IMR-90 (cell line): ENCODE results near the gene ZSWIM3. TPM values are rescaled to one million over a fixed set of nuclear protein-coding genes. Genes with fewer than 3 reads are reported as not detected.
"Not testable (repeated sequence)": the region's sequence is repeated elsewhere in the genome, so short reads cannot be mapped to it uniquely, and the experiment has no call there.

Experiments used
- ATAC-seq: fragments of 200-7000 bp; cut with Tn5 transposase; 2 replicates; pipeline ENCODE4 v1.9.1; 2020; ENCODE audit warnings: low read depth, mild to moderate bottlenecking, moderate library complexity
- BruUV-seq: library from RNA; stranded (reverse); fragments of 400-500 nt; replicated peaks from 2 replicates; lab custom pipeline; 2021; lab: Mats Ljungman, UMichigan
- CTCF ChIA-PET: fragments of 300-600 bp; formaldehyde crosslinking; extraction: SDS; loops from one replicate; lab custom pipeline; 2021; ENCODE audit warnings: antibody characterized with exemption; lab: Yijun Ruan, JAX
- POLR2A ChIA-PET: fragments of 300-600 bp; sonication (Branson Sonifier 250); formaldehyde crosslinking; loops from one replicate; lab custom pipeline; 2022; ENCODE audit warnings: antibody characterized with exemption; ENCODE audit not compliant: unreplicated experiment; lab: Charles Lee
- DNase-seq: peaks from one replicate; pipeline ENCODE4 v3.0.0; 2013
- H2AFZ ChIP-seq: replicated peaks from 2 replicates; pipeline ENCODE3; 2013; ENCODE audit warnings: low read length, mild to moderate bottlenecking; ENCODE audit not compliant: poor library complexity
- H2AK5ac ChIP-seq: 2 replicates; pipeline ENCODE4 v1.6.1; 2013; ENCODE audit warnings: low read depth, low read length, inconsistent platforms
- H2AK9ac ChIP-seq: replicated peaks from 2 replicates; pipeline ENCODE3; 2013; ENCODE audit warnings: mild to moderate bottlenecking, low read depth, low read length, moderate library complexity; ENCODE audit not compliant: poor library complexity
- H2BK120ac ChIP-seq: 2 replicates; pipeline ENCODE4 v1.6.1; 2013; ENCODE audit warnings: low read depth, low read length, inconsistent platforms
- H2BK15ac ChIP-seq: 3 replicates; pipeline ENCODE4 v1.6.1; 2013; ENCODE audit warnings: low read depth, low read length, inconsistent platforms
- H2BK20ac ChIP-seq: 2 replicates; pipeline ENCODE4 v1.6.1; 2013; ENCODE audit warnings: low read depth, mild to moderate bottlenecking, inconsistent platforms, low read length, moderate library complexity
- H2BK5ac ChIP-seq: 2 replicates; pipeline ENCODE4 v1.6.1; 2013; ENCODE audit warnings: mild to moderate bottlenecking, low read depth, low read length, inconsistent platforms; ENCODE audit not compliant: poor library complexity, severe bottlenecking
- H3K14ac ChIP-seq: replicated peaks from 2 replicates; pipeline ENCODE4 v1.6.1; 2013; ENCODE audit warnings: low read depth, low read length, inconsistent platforms
- H3K18ac ChIP-seq: 2 replicates; pipeline ENCODE4 v1.6.1; 2013; ENCODE audit warnings: low read depth, low read length, control low read depth
- H3K23ac ChIP-seq: 2 replicates; pipeline ENCODE4 v1.6.1; 2013; ENCODE audit warnings: low read depth, low read length, inconsistent platforms
- H3K27ac ChIP-seq: 2 replicates; pipeline ENCODE4 v1.5.1; 2013; ENCODE audit warnings: mild to moderate bottlenecking, control low read depth, low read length; ENCODE audit not compliant: insufficient read depth
- H3K27me3 ChIP-seq: 2 replicates; pipeline ENCODE4 v1.6.1; 2013; ENCODE audit warnings: low read length; ENCODE audit not compliant: control insufficient read depth, insufficient read depth
- H3K36me3 ChIP-seq: 2 replicates; pipeline ENCODE4 v1.6.1; 2013; ENCODE audit warnings: low read length, mixed read lengths; ENCODE audit not compliant: control insufficient read depth, insufficient read depth
- H3K4ac ChIP-seq: 2 replicates; pipeline ENCODE4 v1.6.1; 2013; ENCODE audit warnings: low read depth, low read length, inconsistent platforms
- H3K4me1 ChIP-seq: 2 replicates; pipeline ENCODE4 v1.6.1; 2013; ENCODE audit warnings: low read length, mixed read lengths; ENCODE audit not compliant: control insufficient read depth, insufficient read depth
- H3K4me2 ChIP-seq: 2 replicates; pipeline ENCODE4 v1.6.1; 2013; ENCODE audit warnings: low read depth, mild to moderate bottlenecking, control low read depth, low read length, moderate library complexity
- H3K4me3 ChIP-seq: 2 replicates; pipeline ENCODE4 v1.5.1; 2013; ENCODE audit warnings: low read depth, mild to moderate bottlenecking, control low read depth, low read length, moderate library complexity; ENCODE audit not compliant: insufficient read depth
- H3K56ac ChIP-seq: 2 replicates; pipeline ENCODE4 v1.6.1; 2013; ENCODE audit warnings: low read length, inconsistent platforms; ENCODE audit not compliant: insufficient read depth; ENCODE audit errors: extremely low read depth
- H3K79me1 ChIP-seq, 2 experiments: 2 replicates each; pipeline ENCODE4 v1.6.1; 2013; ENCODE audit warnings: low read length in 2 of 2, inconsistent platforms in 1 of 2, low read depth in 1 of 2
- H3K9ac ChIP-seq: 2 replicates; pipeline ENCODE4 v1.6.1; 2013; ENCODE audit warnings: low read depth, low read length, control low read depth
- H3K9me1 ChIP-seq: 2 replicates; pipeline ENCODE4 v1.6.1; 2013; ENCODE audit warnings: low read length, inconsistent platforms; ENCODE audit not compliant: insufficient read depth
- H3K9me3 ChIP-seq: 2 replicates; pipeline ENCODE4 v1.6.1; 2013; ENCODE audit warnings: low read length; ENCODE audit not compliant: control insufficient read depth, insufficient read depth
- H4K20me1 ChIP-seq: 2 replicates; pipeline ENCODE4 v1.6.1; 2013; ENCODE audit warnings: low read length, inconsistent platforms; ENCODE audit not compliant: insufficient read depth
- H4K5ac ChIP-seq: 2 replicates; pipeline ENCODE4 v1.6.1; 2013; ENCODE audit warnings: mild to moderate bottlenecking, low read depth, low read length, control low read depth
- H4K8ac ChIP-seq, 2 experiments: 2 replicates each; pipeline ENCODE4 v1.6.1; 2013; ENCODE audit warnings: low read depth in 2 of 2, low read length in 2 of 2, control low read depth in 1 of 2, inconsistent platforms in 1 of 2
- H4K91ac ChIP-seq: 2 replicates; pipeline ENCODE4 v1.6.1; 2013; ENCODE audit warnings: low read depth, low read length, inconsistent platforms; ENCODE audit not compliant: insufficient read depth
- FOS ChIP-seq: fragments of 150-350 bp; IDR thresholded peaks from 2 replicates; pipeline ENCODE4 v1.6.1; 2016; ENCODE audit warnings: low read depth, low read length
- MAZ ChIP-seq: IDR thresholded peaks from 2 replicates; pipeline ENCODE4 v1.6.1; 2012; ENCODE audit warnings: low read depth, mild to moderate bottlenecking, low read length, improper control_type of control experiment, moderate library complexity, borderline replicate concordance
- RAD21 ChIP-seq: IDR thresholded peaks from 2 replicates; pipeline ENCODE4 v1.6.1; 2012; ENCODE audit warnings: low read length, improper control_type of control experiment
- WGBS, 2 experiments: methylation state at CpG; one replicate each; pipeline versions ENCODE4 v1.1.5 to v1.1.7; 2013; ENCODE audit warnings: missing lambda C conversion rate in 2 of 2; ENCODE audit not compliant: insufficient read length in 1 of 2; ENCODE audit errors: extremely low coverage in 2 of 2; 5-methylcytosine and 5-hydroxymethylcytosine counted together
- dilution Hi-C: fragments of 300-500 bp; cut with HindIII; formaldehyde crosslinking; loops from one replicate; pipeline ENCODE4 v1.14.3; 2018; ENCODE audit warnings: low sequenced_read_pairs; ENCODE audit not compliant: unreplicated experiment
- in situ Hi-C: fragments of 300-500 bp; cut with MboI; formaldehyde crosslinking; loops from 3 replicates; pipeline ENCODE4 v1.14.3; 2019; ENCODE audit warnings: low sequenced_read_pairs, inconsistent platforms, mixed read lengths
- intact Hi-C: fragments of 100-400 bp; cut with micrococcal nuclease; formaldehyde crosslinking; loops from 2 replicates; pipeline ENCODE4 v1.10.0; 2022
- polyA plus RNA-seq, 3 experiments: library from polyadenylated mRNA; depleted of rRNA; stranded (reverse); fragments of >200 nt; gene quantifications; 2 replicates each; pipeline ENCODE4 v1.2.3, GENCODE V29; 2012; ENCODE audit warnings: low replicate concordance in 1 of 3
- total RNA-seq: library from RNA; depleted of rRNA; stranded (reverse); fragments of >200 nt; gene quantifications from 2 replicates; pipeline ENCODE4 v1.2.3, GENCODE V29; 2012

Gene ZSWIM3
- total and polyA plus RNA-seq, 2 of the 4 experiments (the other 2 are of a cell fraction): 3.3 to 8.6 TPM

GRCh38 chr20:45873409-45874103 lies 16.1 kb downstream of the ZSWIM3 start:
- no peak overlapping the region for H3K9ac ChIP-seq
- H3K9me1 ChIP-seq: peaks cover 7% of the 10 kb centered on the region
- H3K23ac ChIP-seq: no peak overlapping the region
- in situ Hi-C loops (no loop called here), dilution Hi-C loops (no loop called here), intact Hi-C loops (no loop called here)
- H3K4me2 ChIP-seq: peak overlapping the region; percentile 10; the same call in 1 of the 2 replicates
- no peak overlapping the region for H2BK20ac ChIP-seq
- TF ChIP-seq MAZ: no peak
- no peak for TF ChIP-seq RAD21
- TF ChIP-seq FOS: peak; percentile 23; the same call in 1 of the 2 replicates
- peaks cover 17% of the 10 kb centered on the region for H3K36me3 ChIP-seq
- BruUV-seq: no TSS peak
- no peak overlapping the region for H2AK5ac ChIP-seq
- H3K4ac ChIP-seq: no peak overlapping the region
- H4K91ac ChIP-seq: no peak overlapping the region
- H3K14ac ChIP-seq: no peak overlapping the region
- H4K5ac ChIP-seq: no peak overlapping the region
- 0 out of 4 replicates have a peak, but pooled peaks cover 0 to 5% of the 10 kb centered on the region in 2 experiments for H3K79me1 ChIP-seq
- peak overlapping the region; percentile 33; the same call in 1 of the 2 replicates for H3K27ac ChIP-seq
- no peaks in the 10 kb centered on the region for H3K27me3 ChIP-seq
- no peak overlapping the region for H2BK15ac ChIP-seq
- ChIA-PET POLR2A (no interaction called here), CTCF (no interaction called here)
- peaks cover 8% of the 10 kb centered on the region for H3K4me1 ChIP-seq
- H2BK5ac ChIP-seq: peak overlapping the region; percentile 68
- no peak overlapping the region for H4K8ac ChIP-seq
- no peak overlapping the region for H3K18ac ChIP-seq
- H2AFZ ChIP-seq: no peak overlapping the region
- no peak overlapping the region for H2BK120ac ChIP-seq
- H3K56ac ChIP-seq: no peak overlapping the region
- no peak overlapping the region for H2AK9ac ChIP-seq
- no CpG with 5 or more reads among the region's 1 CpG for WGBS, 2 experiments
- DNase-seq: peak; percentile 67
- no peaks in the 10 kb centered on the region for H4K20me1 ChIP-seq
- no peaks in the 10 kb centered on the region for H3K9me3 ChIP-seq
- no peak overlapping the region for H3K4me3 ChIP-seq
- ATAC-seq: peak; percentile 91

DNA sequence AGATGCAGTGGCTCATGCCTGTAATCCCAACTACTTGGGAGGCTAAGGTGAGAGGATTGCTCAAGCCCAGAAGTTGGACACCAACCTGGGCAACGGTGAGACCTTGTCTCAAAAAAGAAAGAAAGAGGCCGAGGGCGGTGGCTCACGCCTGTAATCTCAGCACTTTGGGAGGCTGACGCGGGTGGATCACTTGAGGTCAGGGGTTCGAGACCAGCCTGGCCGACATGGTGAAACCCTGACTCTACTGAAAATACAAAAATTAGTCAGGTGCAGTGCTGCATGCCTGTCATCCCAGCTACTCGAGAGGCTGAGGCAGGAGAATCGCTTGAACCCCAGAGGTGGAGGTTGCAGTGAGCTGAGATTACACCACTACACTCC lies 16.7 kb downstream of the ZSWIM3 start:
- DNase-seq, H2AK9ac ChIP-seq, H3K27ac ChIP-seq, H2BK120ac ChIP-seq, H3K9me3 ChIP-seq, H4K91ac ChIP-seq, H3K4me1 ChIP-seq, in situ Hi-C loops, H4K5ac ChIP-seq, H3K4me2 ChIP-seq, POLR2A ChIA-PET, H2BK15ac ChIP-seq, BruUV-seq, H2AK5ac ChIP-seq, H3K9me1 ChIP-seq, H4K8ac ChIP-seq, H3K27me3 ChIP-seq, H3K79me1 ChIP-seq, H3K4me3 ChIP-seq, CTCF ChIA-PET, H2BK20ac ChIP-seq, H3K9ac ChIP-seq, H3K18ac ChIP-seq, H3K14ac ChIP-seq, H4K20me1 ChIP-seq, dilution Hi-C loops, H3K4ac ChIP-seq, H2AFZ ChIP-seq, intact Hi-C loops, H3K23ac ChIP-seq: not testable (repeated sequence)
- WGBS, 2 experiments: 94% methylated on average over 8 of the region's 10 CpGs; no CpG with 5 or more reads in 1 of the 2 experiments
- H3K56ac ChIP-seq: 0 out of 2 replicates have a peak overlapping the region, but pooled peaks have one; percentile 12
- ATAC-seq: 0 out of 2 replicates have a peak, but pooled peaks have one; percentile 6
- peaks cover 17% of the 10 kb centered on the region for H3K36me3 ChIP-seq
- peak overlapping the region; percentile 68 for H2BK5ac ChIP-seq
